ENCODE data around the gene UGT3A2.

DNA sequence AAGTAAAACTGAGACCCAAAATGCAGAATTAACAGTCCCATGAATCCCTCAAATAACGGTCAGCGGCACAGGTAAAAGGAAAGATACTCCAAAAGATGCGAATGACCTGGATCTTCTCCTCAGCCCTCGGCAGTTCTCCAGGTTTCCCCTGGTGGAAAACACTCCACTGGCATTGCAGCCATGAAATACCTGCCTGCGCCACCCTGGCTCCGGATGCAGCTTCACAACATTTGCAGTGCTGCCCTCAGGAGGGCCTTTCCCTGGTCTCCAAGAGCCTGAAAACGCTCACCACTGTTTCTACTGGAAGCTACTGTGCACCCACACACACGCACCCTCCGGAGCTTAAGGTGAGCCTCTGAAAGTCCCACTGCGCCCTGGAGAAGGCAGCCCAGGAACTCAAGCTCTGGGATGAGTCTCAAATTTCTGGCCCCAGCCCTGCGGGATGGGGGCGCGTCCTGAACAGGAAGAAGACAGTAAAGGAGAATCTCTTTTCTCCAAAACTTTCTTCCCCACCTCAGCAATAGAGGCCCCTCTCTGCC is 612 bp downstream of the UGT3A2 start:
- TF ChIP-seq, protein P1, sequence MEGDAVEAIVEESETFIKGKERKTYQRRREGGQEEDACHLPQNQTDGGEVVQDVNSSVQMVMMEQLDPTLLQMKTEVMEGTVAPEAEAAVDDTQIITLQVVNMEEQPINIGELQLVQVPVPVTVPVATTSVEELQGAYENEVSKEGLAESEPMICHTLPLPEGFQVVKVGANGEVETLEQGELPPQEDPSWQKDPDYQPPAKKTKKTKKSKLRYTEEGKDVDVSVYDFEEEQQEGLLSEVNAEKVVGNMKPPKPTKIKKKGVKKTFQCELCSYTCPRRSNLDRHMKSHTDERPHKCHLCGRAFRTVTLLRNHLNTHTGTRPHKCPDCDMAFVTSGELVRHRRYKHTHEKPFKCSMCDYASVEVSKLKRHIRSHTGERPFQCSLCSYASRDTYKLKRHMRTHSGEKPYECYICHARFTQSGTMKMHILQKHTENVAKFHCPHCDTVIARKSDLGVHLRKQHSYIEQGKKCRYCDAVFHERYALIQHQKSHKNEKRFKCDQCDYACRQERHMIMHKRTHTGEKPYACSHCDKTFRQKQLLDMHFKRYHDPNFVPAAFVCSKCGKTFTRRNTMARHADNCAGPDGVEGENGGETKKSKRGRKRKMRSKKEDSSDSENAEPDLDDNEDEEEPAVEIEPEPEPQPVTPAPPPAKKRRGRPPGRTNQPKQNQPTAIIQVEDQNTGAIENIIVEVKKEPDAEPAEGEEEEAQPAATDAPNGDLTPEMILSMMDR (IDR thresholded peaks at IDR 0.05; ENCODE audit: insufficient read depth, low read depth, low read length) = no peak
- TF ChIP-seq EZH2 (IDR thresholded peaks at IDR 0.05; ENCODE audit: insufficient read depth, low read length) = no peak
